HG02610 (cell line): ENCODE results near the gene SMARCC1.

Experiments used
- ATAC-seq: cut with Tn5 transposase; IDR thresholded peaks from one replicate; pipeline ENCODE4 v1.9.1; 2021; ENCODE audit warnings: mild to moderate bottlenecking, moderate library complexity; ENCODE audit not compliant: unreplicated experiment

SMARCC1 gene

GRCh38 chr3:47636921-47637320 is 144.8 kb downstream of the SMARCC1 start:
- ATAC-seq: no peak

- no peak for ATAC-seq
Observed at GRCh38 chr3:47636225-47636624, 145.5 kb downstream of the SMARCC1 start.

GRCh38 chr3:47635536-47635935 is 146.2 kb downstream of the SMARCC1 start:
- ATAC-seq: no peak

GRCh38 chr3:47634996-47635395 is 146.7 kb downstream of the SMARCC1 start:
- no peak for ATAC-seq

GRCh38 chr3:47630810-47631209 is 150.9 kb downstream of the SMARCC1 start:
- no peak for ATAC-seq

GRCh38 chr3:47629770-47630169 is 151.9 kb downstream of the SMARCC1 start:
- no peak for ATAC-seq

- ATAC-seq: no peak
Observed at GRCh38 chr3:47628426-47628825, 153.3 kb downstream of the SMARCC1 start.

GRCh38 chr3:47622671-47623461 is 158.8 kb downstream of the SMARCC1 start:
- ATAC-seq: no peak

GRCh38 chr3:47617086-47618010 is 164.3 kb downstream of the SMARCC1 start:
- ATAC-seq: no peak

- no peak for ATAC-seq
Observed at GRCh38 chr3:47614788-47615187, 166.9 kb downstream of the SMARCC1 start.

GRCh38 chr3:47613722-47614121 is 168.0 kb downstream of the SMARCC1 start:
- no peak for ATAC-seq

GRCh38 chr3:47612879-47613278 is 168.8 kb downstream of the SMARCC1 start:
- ATAC-seq: no peak

GRCh38 chr3:47612178-47612577 is 169.5 kb downstream of the SMARCC1 start:
- no peak for ATAC-seq

- no peak for ATAC-seq
Observed at GRCh38 chr3:47611576-47611975, 170.1 kb downstream of the SMARCC1 start.

GRCh38 chr3:47610583-47610982 is 171.1 kb downstream of the SMARCC1 start:
- ATAC-seq: no peak

GRCh38 chr3:47607335-47607734 is 174.4 kb downstream of the SMARCC1 start:
- no peak for ATAC-seq

GRCh38 chr3:47606165-47606564 is 175.5 kb downstream of the SMARCC1 start:
- no peak for ATAC-seq

- ATAC-seq: no peak
Observed at GRCh38 chr3:47605652-47606051, 176.0 kb downstream of the SMARCC1 start.

- ATAC-seq: no peak
Observed at GRCh38 chr3:47604145-47604544, 177.5 kb downstream of the SMARCC1 start.

- ATAC-seq: no peak
Observed at GRCh38 chr3:47603332-47603731, 178.4 kb downstream of the SMARCC1 start.

GRCh38 chr3:47601281-47601680 is 180.4 kb downstream of the SMARCC1 start:
- no peak for ATAC-seq

GRCh38 chr3:47594792-47595191 is 186.9 kb downstream of the SMARCC1 start:
- no peak for ATAC-seq
